ENCODE data around the gene ANTXR1.

Gene ANTXR1

GRCh38 chr2:69109255-69109654, 96.3 kb downstream of the ANTXR1 start:
- DNase-seq (ENCODE audit: extremely low read depth, low read depth) = no peak

GRCh38 chr2:69111076-69111475, 98.1 kb downstream of the ANTXR1 start:
- TF ChIP-seq CTCF (IDR thresholded peaks at IDR 0.05; ENCODE audit: low read depth, low read length) = no peak
- DNase-seq (ENCODE audit: extremely low read depth, low read depth) = no peak

More at GRCh38 chr2:69109255-69109654, 96.3 kb downstream of the ANTXR1 start:
- TF ChIP-seq CTCF (IDR thresholded peaks at IDR 0.05; ENCODE audit: low read depth, low read length) = no peak

GRCh38 chr2:69113627-69114026, 100.6 kb downstream of the ANTXR1 start:
- DNase-seq (ENCODE audit: extremely low read depth, low read depth) = no peak
- no peak for TF ChIP-seq CTCF (IDR thresholded peaks at IDR 0.05; ENCODE audit: low read depth, low read length)

GRCh38 chr2:69114534-69114933, 101.6 kb downstream of the ANTXR1 start:
- no peak for DNase-seq (ENCODE audit: extremely low read depth, low read depth)
- TF ChIP-seq CTCF (IDR thresholded peaks at IDR 0.05; ENCODE audit: low read depth, low read length) = no peak

GRCh38 chr2:69116438-69116837, 103.5 kb downstream of the ANTXR1 start:
- no peak for TF ChIP-seq CTCF (IDR thresholded peaks at IDR 0.05; ENCODE audit: low read depth, low read length)
- DNase-seq (ENCODE audit: extremely low read depth, low read depth) = no peak

- no peak for TF ChIP-seq CTCF (IDR thresholded peaks at IDR 0.05; ENCODE audit: low read depth, low read length)
- peak; percentile 39 for DNase-seq (ENCODE audit: extremely low read depth, low read depth)
Measured at GRCh38 chr2:69118609-69119008, 105.6 kb downstream of the ANTXR1 start.

- no peak for TF ChIP-seq CTCF (IDR thresholded peaks at IDR 0.05; ENCODE audit: low read depth, low read length)
- DNase-seq (ENCODE audit: extremely low read depth, low read depth) = no peak
Measured at GRCh38 chr2:69119104-69119894, 106.3 kb downstream of the ANTXR1 start.
